Erythroblast (primary cell): ENCODE measurements around the gene CHST14.

Source experiments
- GATA1 ChIP-seq: IDR thresholded peaks from 2 replicates; pipeline ENCODE4 v1.6.1; 2011; ENCODE audit warnings: low read depth, mild to moderate bottlenecking, control low read depth, low read length, moderate library complexity
- POLR2A ChIP-seq: IDR thresholded peaks from 2 replicates; pipeline ENCODE4 v1.6.1; 2011; ENCODE audit warnings: mild to moderate bottlenecking, low read length

DNA sequence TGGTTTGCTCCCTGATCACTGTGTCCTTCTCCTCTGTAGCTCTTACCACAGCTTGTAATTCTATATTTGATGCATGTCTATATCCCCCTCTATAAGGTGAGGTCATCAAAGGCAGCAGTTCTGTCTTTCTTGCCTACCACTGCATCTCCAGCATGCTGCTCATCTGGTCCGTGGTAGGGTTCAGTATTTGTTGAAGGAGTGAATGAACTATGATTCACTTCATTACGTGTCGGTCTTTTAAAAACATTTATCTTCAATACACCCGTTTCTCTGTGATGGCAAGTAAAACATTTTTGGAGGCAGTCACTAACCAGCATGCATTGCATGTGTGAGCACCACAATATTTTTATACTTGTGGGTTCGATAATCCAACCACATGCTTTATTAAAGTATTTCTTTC is 27.6 kb downstream of the CHST14 start:
- TF ChIP-seq POLR2A (no peak), GATA1 (no peak)
